ENCODE measurements around the gene MDP1. TPM values are rescaled to one million over a fixed set of nuclear protein-coding genes. Genes with fewer than 3 reads are reported as not detected.
A peak's percentile ranks its signal among the peaks of the same experiment; 100 is the strongest.
"Not testable (repeated sequence)": the region's sequence is repeated elsewhere in the genome, so short reads cannot be mapped to it uniquely, and the experiment has no call there.

The MDP1 gene
- total RNA-seq, 4 donors from 2014 or later: 9.7 to 12.2 (median 10.7) TPM

GRCh38 chr14:24247422-24247821, 31.6 kb upstream of the MDP1 start:
- WGBS, 2 donors: 69 to 74% methylated on average over 7 of the region's 7 CpGs
- intact Hi-C loops (cut with DNase I; ENCODE audit: low total_unique reads): no loop called here
- TF ChIP-seq CTCF (IDR thresholded peaks at IDR 0.05) (no peak), POLR2A (IDR thresholded peaks at IDR 0.05) (no peak)
- no peak for DNase-seq (ENCODE audit: low spot score in 2 of 2)
- H3K4me3 ChIP-seq (ENCODE audit: low read depth, poor library complexity, severe bottlenecking): no peak overlapping the region

GRCh38 chr14:24246765-24247212, 30.9 kb upstream of the MDP1 start:
- intact Hi-C loops (cut with DNase I; ENCODE audit: low total_unique reads): no loop called here
- WGBS, 2 donors: 85 to 92% methylated on average over 3 of the region's 3 CpGs
- peak in 1 of 2 donors; percentile 49 for DNase-seq (ENCODE audit: low spot score in 2 of 2)
- no peak for TF ChIP-seq POLR2A (IDR thresholded peaks at IDR 0.05)
- no peak for TF ChIP-seq CTCF (IDR thresholded peaks at IDR 0.05)
- no peak overlapping the region for H3K4me3 ChIP-seq (ENCODE audit: low read depth, poor library complexity, severe bottlenecking)

- intact Hi-C loops (cut with DNase I; ENCODE audit: low total_unique reads); H3K4me3 ChIP-seq (ENCODE audit: low read depth, poor library complexity, severe bottlenecking): not testable (repeated sequence)
- 94% methylated on average over 11 of the region's 11 CpGs for WGBS, 2 donors
- peak in 1 of 2 donors; percentile 56 for DNase-seq (ENCODE audit: low spot score in 2 of 2)
Observed at GRCh38 chr14:24245350-24245749, 29.5 kb upstream of the MDP1 start.

- DNase-seq (ENCODE audit: low spot score in 2 of 2): peak in 1 of 2 donors; percentile 86
- intact Hi-C loops (cut with DNase I; ENCODE audit: low total_unique reads): loop anchor here (2.0 kb wide), 1 partner anchor 53 kb away; no protein-coding TSS in a partner anchor
- 54 to 58% methylated on average over 10 of the region's 10 CpGs for WGBS, 2 donors
- TF ChIP-seq CTCF (IDR thresholded peaks at IDR 0.05) (no peak), POLR2A (IDR thresholded peaks at IDR 0.05) (no peak)
- H3K4me3 ChIP-seq (ENCODE audit: low read depth, poor library complexity, severe bottlenecking): no peak overlapping the region
Observed at GRCh38 chr14:24243336-24243836, 27.5 kb upstream of the MDP1 start.

- WGBS, 2 donors: 0 to 1% methylated on average over 27 to 28 of the region's 39 CpGs
- peak in 1 of 2 donors; percentile 97 for DNase-seq (ENCODE audit: low spot score in 2 of 2)
- peak overlapping the region; percentile 56 for H3K4me3 ChIP-seq (ENCODE audit: low read depth, poor library complexity, severe bottlenecking)
- no peak for TF ChIP-seq CTCF (IDR thresholded peaks at IDR 0.05)
- no peak for TF ChIP-seq POLR2A (IDR thresholded peaks at IDR 0.05)
- intact Hi-C loops (cut with DNase I; ENCODE audit: low total_unique reads): loop anchor here (2.0 kb wide), 1 partner anchor 55 kb away; no protein-coding TSS in a partner anchor
Observed at GRCh38 chr14:24241829-24242443, 26.1 kb upstream of the MDP1 start.

GRCh38 chr14:24240110-24240918, 24.4 kb upstream of the MDP1 start:
- intact Hi-C loops (cut with DNase I; ENCODE audit: low total_unique reads): no loop called here
- TF ChIP-seq CTCF (IDR thresholded peaks at IDR 0.05) (no peak), POLR2A (IDR thresholded peaks at IDR 0.05) (no peak)
- no peak overlapping the region for H3K4me3 ChIP-seq (ENCODE audit: low read depth, poor library complexity, severe bottlenecking)
- WGBS, 2 donors: 81 to 82% methylated on average over 9 of the region's 9 CpGs
- peak in 1 of 2 donors; percentile 83 for DNase-seq (ENCODE audit: low spot score in 2 of 2)
